Uterus (tissue), 4 donors: Measurements from ENCODE around the gene MYO15A. TPM values are rescaled to one million over a fixed set of nuclear protein-coding genes. Genes with fewer than 3 reads are reported as not detected.
A peak's percentile ranks its signal among the peaks of the same experiment; 100 is the strongest.

Experiments used
- DNase-seq, 2 donors: peaks; one replicate each; pipeline ENCODE4 v3.0.0-alpha.2; 2019 to 2020
- H3K27ac ChIP-seq, 2 donors: fragments of 200-600 bp; sonication (generic); 1 replicate in 1 of 2; 2 replicates in 1 of 2; pipeline ENCODE4 v1.5.1; 2016 to 2018
- H3K27me3 ChIP-seq, 2 donors: fragments of 200-600 bp; sonication (generic); one replicate each; pipeline ENCODE4 v1.5.1; 2018 to 2019; ENCODE audit warnings: control low read depth in 1 of 2
- H3K36me3 ChIP-seq, 2 donors: fragments of 200-600 bp; sonication (generic); one replicate each; pipeline ENCODE4 v1.5.1; 2019; ENCODE audit warnings: control low read depth in 1 of 2
- H3K4me1 ChIP-seq, 2 donors: fragments of 200-600 bp; sonication (generic); one replicate each; pipeline ENCODE4 v1.5.1; 2018 to 2019; ENCODE audit warnings: control low read depth in 1 of 2
- H3K4me3 ChIP-seq, 2 donors: fragments of 200-600 bp; sonication (generic); 1 replicate in 1 of 2; 2 replicates in 1 of 2; pipeline ENCODE4 v1.5.1; 2018 to 2019; ENCODE audit warnings: mild to moderate bottlenecking in 1 of 2
- H3K9me3 ChIP-seq, 2 donors: fragments of 200-600 bp; sonication (generic); one replicate each; pipeline ENCODE4 v1.5.1; 2019; ENCODE audit warnings: control low read depth in 1 of 2
- CTCF ChIP-seq, 4 experiments: fragments of 200-600 bp in 2 of 4; fragments of 450-650 bp in 2 of 4; sonication (generic) in 2 of 4; IDR thresholded peaks; one replicate each; pipeline ENCODE4 v1.5.1; 2016 to 2019; ENCODE audit warnings: antibody characterized with exemption in 4 of 4, mild to moderate bottlenecking in 2 of 4, moderate library complexity in 1 of 4
- POLR2A ChIP-seq, 2 donors: fragments of 450-650 bp; IDR thresholded peaks; one replicate each; pipeline ENCODE4 v1.6.1; 2016; ENCODE audit warnings: antibody characterized with exemption in 2 of 2, mild to moderate bottlenecking in 1 of 2, moderate library complexity in 1 of 2
- intact Hi-C: fragments of 100-400 bp; cut with DNase I; formaldehyde crosslinking; loops from one replicate; pipeline ENCODE4 v1.15.1; 2023; ENCODE audit warnings: low total_unique reads
- total RNA-seq, 4 donors: library from RNA; depleted of rRNA in 3 of 4; stranded (reverse); fragments of >200 nt in 3 of 4; gene quantifications; one replicate each; pipeline versions ENCODE4 v1.1.0 to v1.2.4, GENCODE V29; 2014 to 2023
- donor health status: DM: yes; HTN: yes; CAD: no.

MYO15A gene
- total RNA-seq, 4 donors from 2014 or later: 1.5 to 8.1 (median 2.9) TPM; not detected in 1

GRCh38 chr17:18139949-18140348, 31.4 kb downstream of the MYO15A start:
- no peaks in the 10 kb centered on the region for H3K4me1 ChIP-seq
- no peaks in the 10 kb centered on the region for H3K27me3 ChIP-seq
- no peak overlapping the region for H3K4me3 ChIP-seq
- H3K27ac ChIP-seq: no peak overlapping the region
- TF ChIP-seq CTCF (IDR thresholded peaks at IDR 0.05): no peak
- no peak for TF ChIP-seq POLR2A (IDR thresholded peaks at IDR 0.05)
- H3K36me3 ChIP-seq: no peaks in the 10 kb centered on the region
- no peaks in the 10 kb centered on the region for H3K9me3 ChIP-seq
- intact Hi-C loops: loop anchor here (5.0 kb wide), 1 partner anchor 77 kb away; no protein-coding TSS in a partner anchor
- no peak for DNase-seq

- no peaks in the 10 kb centered on the region for H3K4me1 ChIP-seq
- no peaks in the 10 kb centered on the region for H3K27me3 ChIP-seq
- intact Hi-C loops: loop anchor here (5.0 kb wide), 1 partner anchor 77 kb away; no protein-coding TSS in a partner anchor
- no peaks in the 10 kb centered on the region for H3K36me3 ChIP-seq
- TF ChIP-seq CTCF (IDR thresholded peaks at IDR 0.05) (no peak), POLR2A (IDR thresholded peaks at IDR 0.05) (no peak)
- H3K9me3 ChIP-seq: no peaks in the 10 kb centered on the region
- DNase-seq: no peak
- no peak overlapping the region for H3K4me3 ChIP-seq
- no peak overlapping the region for H3K27ac ChIP-seq
Measured at GRCh38 chr17:18140648-18141047, 32.1 kb downstream of the MYO15A start.

GRCh38 chr17:18141210-18141803, 32.8 kb downstream of the MYO15A start:
- TF ChIP-seq CTCF (IDR thresholded peaks at IDR 0.05) (peak; percentile 60 to 83 (median 68)), POLR2A (IDR thresholded peaks at IDR 0.05) (no peak)
- intact Hi-C loops: loop anchor here (5.0 kb wide), 1 partner anchor 76 kb away; no protein-coding TSS in a partner anchor

GRCh38 chr17:18142417-18142816, 33.9 kb downstream of the MYO15A start:
- intact Hi-C loops: loop anchor here (5.0 kb wide), 1 partner anchor 75 kb away; no protein-coding TSS in a partner anchor
- Histone ChIP-seq H3K36me3 (no peaks in the 10 kb centered on the region), H3K27me3 (no peaks in the 10 kb centered on the region), H3K9me3 (no peaks in the 10 kb centered on the region), H3K27ac (no peak overlapping the region), H3K4me1 (no peaks in the 10 kb centered on the region), H3K4me3 (no peak overlapping the region)
- DNase-seq: no peak
- TF ChIP-seq CTCF (IDR thresholded peaks at IDR 0.05) (no peak), POLR2A (IDR thresholded peaks at IDR 0.05) (no peak)

More at GRCh38 chr17:18141210-18141803, 32.8 kb downstream of the MYO15A start:
- Histone ChIP-seq H3K27ac (no peak overlapping the region), H3K27me3 (no peaks in the 10 kb centered on the region), H3K4me1 (no peaks in the 10 kb centered on the region), H3K4me3 (no peak overlapping the region), H3K36me3 (no peaks in the 10 kb centered on the region), H3K9me3 (no peaks in the 10 kb centered on the region)
- peak in 1 of 2 donors; percentile 47 for DNase-seq

GRCh38 chr17:18143044-18143936, 34.7 kb downstream of the MYO15A start:
- H3K4me3 ChIP-seq: no peak overlapping the region
- no peaks in the 10 kb centered on the region for H3K9me3 ChIP-seq
- H3K4me1 ChIP-seq: no peaks in the 10 kb centered on the region
- TF ChIP-seq CTCF (IDR thresholded peaks at IDR 0.05) (no peak), POLR2A (IDR thresholded peaks at IDR 0.05) (no peak)
- intact Hi-C loops: loop anchor here (5.0 kb wide), 1 partner anchor 74 kb away; no protein-coding TSS in a partner anchor
- H3K27me3 ChIP-seq: no peaks in the 10 kb centered on the region
- H3K27ac ChIP-seq: no peak overlapping the region
- no peak for DNase-seq
- H3K36me3 ChIP-seq: no peaks in the 10 kb centered on the region
